ENCODE measurements around the gene TOX2. TPM values are rescaled to one million over a fixed set of nuclear protein-coding genes. Genes with fewer than 3 reads are reported as not detected.

TOX2 gene
- total and polyA plus RNA-seq, 2 of the 8 experiments (the other 6 are each of a cell fraction or from before 2014, with no cell fraction given) = 1.8 to 3.4 TPM

DNA sequence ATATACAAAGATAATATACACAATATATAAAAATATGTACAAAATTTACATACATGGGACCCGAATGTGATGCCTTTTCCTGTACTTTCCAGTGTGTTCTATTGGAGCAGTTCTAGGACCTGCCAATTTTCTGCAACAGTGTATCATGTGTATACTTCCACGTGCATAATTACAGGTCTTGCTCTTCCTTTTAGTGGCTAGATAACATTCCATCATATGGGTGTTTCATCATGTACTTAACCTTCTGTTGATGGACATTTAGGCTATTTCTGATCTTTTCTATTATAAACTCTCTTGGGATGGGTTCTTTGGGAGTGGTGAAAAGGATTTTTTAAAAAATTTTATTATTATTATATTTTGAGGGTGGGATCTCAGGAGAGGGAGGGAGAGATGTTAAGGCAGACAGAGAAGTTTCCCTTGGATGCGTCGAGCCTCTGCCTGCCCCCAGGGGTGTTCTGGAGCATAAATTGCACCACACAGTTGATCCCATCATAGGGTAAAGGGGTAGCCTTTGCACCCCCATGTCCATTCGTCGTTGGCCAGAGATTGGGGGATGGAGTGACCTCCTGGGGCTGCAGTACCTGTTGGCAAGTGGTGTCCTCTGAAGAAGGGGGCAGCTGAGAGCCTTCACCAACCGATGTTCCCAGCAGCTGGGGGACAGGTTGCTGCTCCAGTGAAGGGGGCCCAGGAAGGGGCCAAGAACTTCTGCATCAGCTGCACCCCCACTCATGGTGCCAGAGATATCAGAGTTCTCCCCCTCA is 110.3 kb downstream of the TOX2 start:
- Histone ChIP-seq H3K4me3 (ENCODE audit: extremely low read depth in 1 of 4, insufficient read depth in 2 of 4, low read depth in 3 of 4, low read length in 4 of 4) (no peak overlapping the region), H3K18ac (ENCODE audit: extremely low read depth, low read length) (no peak overlapping the region), H2AK5ac (ENCODE audit: low read depth, low read length) (no peak overlapping the region), H2BK12ac (ENCODE audit: low read depth, low read length) (no peak overlapping the region), H2AFZ (ENCODE audit: low read length) (no peak overlapping the region), H2BK15ac (ENCODE audit: low read length) (no peak overlapping the region), H4K20me1 (replicated peaks in 1 of 2; ENCODE audit: control insufficient read depth in 1 of 2, insufficient read depth in 2 of 2, low read length in 2 of 2) (no peaks in the 10 kb centered on the region), H3K9ac (replicated peaks in 1 of 4; ENCODE audit: extremely low read depth in 1 of 4, low read depth in 3 of 4, low read length in 3 of 4) (no peak overlapping the region), H3K79me2 (ENCODE audit: control insufficient read depth in 1 of 2, insufficient read depth in 2 of 2, low read length in 2 of 2) (no peaks in the 10 kb centered on the region), H4K91ac (replicated peaks; ENCODE audit: insufficient read length, low read length) (no peak overlapping the region), H4K8ac (ENCODE audit: extremely low read depth, insufficient read depth, low read length) (no peak overlapping the region), H3K14ac (ENCODE audit: insufficient read length) (no peak overlapping the region), H3K27ac (ENCODE audit: low read depth, low read length) (no peak overlapping the region), H3K4me2 (ENCODE audit: insufficient read depth in 1 of 2, low read depth in 2 of 2, low read length in 2 of 2) (no peak overlapping the region), H3K56ac (replicated peaks; ENCODE audit: insufficient read length, low read depth, low read length) (no peak overlapping the region), H2BK20ac (ENCODE audit: low read length) (no peak overlapping the region), H3K23ac (ENCODE audit: insufficient read length) (no peak overlapping the region), H3K36me3 (ENCODE audit: control insufficient read depth in 2 of 4, insufficient read depth in 4 of 4, low read length in 3 of 4) (no peaks in the 10 kb centered on the region), H3K79me1 (ENCODE audit: low read depth, low read length) (no peaks in the 10 kb centered on the region), H3K4ac (replicated peaks; ENCODE audit: insufficient read length, low read depth, low read length) (no peak overlapping the region), H3K9me3 (ENCODE audit: insufficient read depth in 2 of 2, low read depth in 1 of 2, low read length in 1 of 2) (no peaks in the 10 kb centered on the region), H3K4me1 (replicated peaks in 1 of 4; ENCODE audit: control insufficient read depth in 3 of 4, insufficient read depth in 4 of 4, low read length in 3 of 4) (peaks cover 0 to 10% (median 3%) of the 10 kb centered on the region in 4 experiments; a peak in 2 of 7 replicates), H4K5ac (ENCODE audit: insufficient read length, low read depth, low read length) (no peak overlapping the region), H2BK120ac (replicated peaks; ENCODE audit: low read depth, low read length) (no peak overlapping the region), H3K27me3 (replicated peaks in 1 of 4; ENCODE audit: control insufficient read depth in 3 of 4, extremely low read depth in 1 of 4, insufficient read depth in 3 of 4, low read length in 3 of 4) (no peaks in the 10 kb centered on the region), H3K23me2 (ENCODE audit: low read depth, low read length) (no peaks in the 10 kb centered on the region), H2BK5ac (ENCODE audit: low read depth, low read length) (no peak overlapping the region)
- FAIRE-seq (no peak), DNase-seq (ENCODE audit: low read depth in 1 of 2, low spot score in 2 of 2) (no peak)
- WGBS, 2 experiments (ENCODE audit: extremely low coverage in 1 of 2, insufficient coverage in 1 of 2, insufficient read length in 1 of 2, insufficient replicate concordance in 2 of 2, low coverage in 1 of 2, low lambda C conversion rate in 2 of 2, missing lambda C conversion rate in 1 of 2) = 90% methylated on average over 7 of the region's 7 CpGs; no CpG with 5 or more reads in 1 of the 2 experiments
- CTCF ChIA-PET (ENCODE audit: partially characterized antibody) = interaction anchor here (0.7 to 1.2 kb wide), 3 partner anchors 42 to 56 kb away, joined by 3 read pairs; no protein-coding TSS in a partner anchor
- POLR2A ChIA-PET (ENCODE audit: partially characterized antibody) = no interaction called here
- no peak for TF ChIP-seq TEAD4 (IDR thresholded peaks at IDR 0.05; ENCODE audit: low read depth, low read length)
- TF ChIP-seq SP1 (IDR thresholded peaks at IDR 0.05; ENCODE audit: low read depth, low read length) = no peak
- no peak for TF ChIP-seq BACH1 (IDR thresholded peaks at IDR 0.05; ENCODE audit: low read length)
- no peak for TF ChIP-seq HDAC2 (IDR thresholded peaks at IDR 0.05; ENCODE audit: borderline replicate concordance in 1 of 2, low read depth in 2 of 2, low read length in 2 of 2)
- no peak for TF ChIP-seq ASH2L (IDR thresholded peaks at IDR 0.05; ENCODE audit: low read length)
- no peak for TF ChIP-seq KDM4A (IDR thresholded peaks at IDR 0.05; ENCODE audit: low read depth, low read length, severe bottlenecking)
- TF ChIP-seq SP2 (IDR thresholded peaks at IDR 0.05; ENCODE audit: low read length) = no peak
- no peak for TF ChIP-seq SUZ12 (IDR thresholded peaks at IDR 0.05; ENCODE audit: low read length)
- TF ChIP-seq KDM5A (IDR thresholded peaks at IDR 0.05; ENCODE audit: low read length) = no peak
- no peak for TF ChIP-seq TAF7 (optimal IDR thresholded peaks at IDR 0.05; ENCODE audit: borderline replicate concordance, low read depth, low read length)
- no peak for TF ChIP-seq FOSL1 (IDR thresholded peaks at IDR 0.05; ENCODE audit: insufficient read depth, low read depth, low read length)
- TF ChIP-seq EP300 (IDR thresholded peaks at IDR 0.05; ENCODE audit: borderline replicate concordance in 1 of 2, low read depth in 2 of 2, low read length in 2 of 2) = no peak
- no peak for TF ChIP-seq RXRA (IDR thresholded peaks at IDR 0.05; ENCODE audit: insufficient read depth, low read depth, low read length)

Measured in H1 (cell line).